ENCODE data around the gene IKZF1. TPM values are rescaled to one million over a fixed set of nuclear protein-coding genes. Genes with fewer than 3 reads are reported as not detected.
"Not testable (repeated sequence)": the region's sequence is repeated elsewhere in the genome, so short reads cannot be mapped to it uniquely, and the experiment has no call there.

The IKZF1 gene
- total RNA-seq, 1 donor from 2014 or later: 40.9 TPM

DNA sequence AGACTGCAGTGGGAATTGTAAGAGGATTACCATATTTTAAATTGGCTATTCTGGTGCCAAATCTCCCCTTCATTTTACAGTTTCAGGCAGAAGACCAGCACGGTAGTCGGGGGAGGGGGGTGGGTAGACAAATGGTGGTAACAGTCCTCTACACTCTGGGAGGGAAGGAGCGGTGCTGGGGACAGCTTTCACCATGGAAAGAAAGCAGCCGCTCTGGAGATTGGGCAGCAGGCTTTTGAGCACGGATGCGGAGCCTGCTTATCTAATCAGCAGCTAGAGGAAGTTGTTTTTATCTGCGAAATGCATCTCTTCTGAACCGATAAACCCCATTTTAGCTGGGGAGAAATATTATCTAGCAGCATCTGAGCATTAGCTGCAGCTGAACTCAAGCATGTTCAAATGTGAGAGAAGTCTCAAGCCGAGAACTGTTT is 28.7 kb downstream of the IKZF1 start:
- peak; percentile 28 for DNase-seq (ENCODE audit: low spot score)

- DNase-seq (ENCODE audit: low spot score): no peak
These were observed 30.0 kb downstream of the IKZF1 start for GRCh38 chr7:50334341-50334994.

DNA sequence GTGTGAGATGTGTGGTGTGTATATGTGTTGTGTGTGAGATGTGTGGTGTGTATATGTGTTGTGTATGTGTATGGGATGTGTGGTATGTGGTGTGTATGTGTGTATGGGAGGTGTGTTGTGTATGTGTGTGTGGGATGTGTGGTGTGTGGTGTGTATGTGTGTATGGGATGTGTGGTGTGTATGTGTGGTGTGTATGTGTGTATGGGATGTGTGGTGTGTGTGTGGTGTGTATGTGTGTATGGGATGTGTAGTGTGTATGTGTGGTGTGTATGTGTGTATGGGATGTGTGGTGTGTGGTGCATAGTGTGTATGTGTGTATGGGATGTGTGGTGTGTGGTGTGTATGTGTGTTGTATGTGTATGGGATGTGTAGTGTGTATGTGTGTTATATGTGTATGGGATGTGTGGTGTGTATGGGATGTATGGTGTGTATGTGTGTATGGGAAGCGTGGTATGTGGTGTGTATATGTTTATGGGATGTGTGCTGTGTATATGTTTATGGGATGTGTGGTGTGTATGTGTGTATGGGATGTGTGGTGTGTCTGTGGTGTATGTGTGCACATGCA is 30.8 kb downstream of the IKZF1 start:
- no peak for DNase-seq (ENCODE audit: low spot score)

- DNase-seq (ENCODE audit: low spot score): no peak
These were observed 31.6 kb downstream of the IKZF1 start for GRCh38 chr7:50335795-50336754.

DNA sequence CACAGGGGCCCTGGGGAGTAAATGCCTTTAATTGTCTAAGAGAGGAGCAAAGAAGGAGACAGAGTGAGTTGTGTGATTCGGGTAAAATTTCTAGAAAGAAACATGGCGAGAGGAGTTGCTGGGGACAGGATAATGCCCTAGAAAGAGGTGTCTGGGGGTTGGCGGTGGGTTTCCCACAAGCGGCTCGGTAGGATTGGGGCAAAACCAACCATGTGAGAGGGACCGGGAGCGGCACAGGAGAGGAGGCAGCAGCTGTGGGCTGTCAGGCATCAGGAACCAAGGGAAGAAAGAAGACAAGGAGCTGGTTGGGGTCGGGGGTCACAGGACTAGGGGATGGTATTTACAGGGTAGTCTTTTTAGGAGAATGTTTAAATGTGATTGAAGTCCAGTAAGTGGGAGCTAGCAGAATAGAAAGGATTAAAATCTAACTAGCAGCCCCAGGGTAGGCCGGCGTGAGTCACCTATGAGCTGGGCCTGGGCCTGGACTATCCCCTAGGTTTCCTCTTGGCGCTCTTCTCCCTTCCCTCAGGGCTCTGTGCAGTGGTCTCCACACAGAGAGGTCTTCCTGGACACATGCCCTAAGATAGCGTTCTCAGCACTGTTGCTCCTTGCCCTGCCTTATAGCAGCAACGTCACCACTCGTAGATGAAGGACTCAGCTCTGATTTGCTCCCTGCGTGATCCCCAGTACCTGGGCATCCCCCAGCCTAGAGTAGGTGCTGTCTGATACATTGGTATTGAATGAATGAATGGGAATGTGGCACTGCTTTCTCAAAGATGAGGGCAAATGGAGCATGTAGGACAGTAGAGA is 32.6 kb downstream of the IKZF1 start:
- no peak for DNase-seq (ENCODE audit: low spot score)

DNA sequence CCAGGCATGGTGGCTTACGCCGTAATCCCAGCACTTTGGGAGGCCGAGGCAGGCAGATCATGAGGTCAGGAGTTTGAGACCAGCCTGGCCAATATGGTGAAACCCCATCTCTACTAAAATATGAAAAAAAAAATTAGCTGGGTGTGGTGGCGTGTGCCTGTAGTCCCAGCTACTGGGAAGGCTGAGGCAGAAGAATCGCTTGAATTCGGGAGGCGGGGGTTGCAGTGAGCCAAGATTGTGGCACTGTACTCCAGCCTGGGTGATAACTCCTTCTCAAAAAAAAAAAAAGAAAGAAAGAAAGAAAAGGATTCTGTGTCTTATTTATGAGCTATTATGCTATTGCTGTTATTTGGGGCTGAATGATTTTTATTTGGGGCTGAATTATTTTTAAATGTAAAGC is 35.0 kb downstream of the IKZF1 start:
- DNase-seq (ENCODE audit: low spot score): not testable (repeated sequence)

DNA sequence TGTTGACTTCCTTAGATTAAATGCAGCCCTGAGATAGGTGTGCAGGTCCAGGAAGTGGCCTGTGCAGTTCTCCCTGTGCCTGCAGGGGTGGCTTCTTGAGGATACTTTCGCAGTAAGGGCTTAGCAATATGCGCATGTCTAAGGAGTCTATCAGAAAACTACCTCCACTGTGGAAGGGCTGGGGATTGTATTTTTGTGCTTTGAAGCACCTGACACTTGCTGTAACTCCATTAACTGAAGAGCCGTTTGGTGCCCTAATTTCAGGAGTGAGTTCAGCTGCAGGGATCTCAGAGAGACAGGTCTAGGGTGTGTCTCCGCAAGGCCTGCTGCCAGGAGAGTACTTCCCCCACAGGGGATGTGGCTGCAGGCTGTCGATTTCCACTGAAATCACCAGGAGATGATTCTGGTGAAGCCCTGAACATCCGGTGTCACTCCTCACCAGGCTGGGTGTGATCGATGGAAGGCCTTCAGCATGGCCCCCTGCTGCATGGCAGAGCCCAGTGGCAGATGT is 35.5 kb downstream of the IKZF1 start:
- no peak for DNase-seq (ENCODE audit: low spot score)

GRCh38 chr7:50341724-50342123 is 37.2 kb downstream of the IKZF1 start:
- DNase-seq (ENCODE audit: low spot score): no peak

DNA sequence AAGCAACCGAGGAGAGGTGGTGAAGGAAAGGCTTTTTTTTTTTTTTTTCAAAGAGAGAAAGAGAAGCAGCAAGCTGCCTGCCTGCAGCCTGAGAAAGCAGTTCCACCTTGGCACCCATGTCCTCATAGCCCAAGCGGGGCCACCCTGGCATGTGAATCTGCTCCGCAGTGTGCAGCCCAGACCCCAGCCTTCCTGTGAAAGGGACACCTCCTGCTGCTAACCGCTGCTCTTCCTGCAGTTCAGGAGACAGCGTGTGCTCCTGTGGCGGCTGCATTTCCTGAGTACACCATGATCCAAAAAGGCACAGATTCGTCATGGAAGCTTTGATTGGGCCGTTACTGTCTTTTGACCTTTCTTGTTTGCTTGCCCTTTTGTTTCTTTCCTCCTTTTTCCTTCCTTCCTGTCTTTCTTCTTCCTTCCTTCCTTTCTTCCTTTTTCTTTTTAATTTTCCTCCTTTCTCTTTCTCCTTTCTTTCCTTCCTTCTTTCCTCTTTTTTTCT is 38.1 kb downstream of the IKZF1 start:
- no peak for DNase-seq (ENCODE audit: low spot score)

DNA sequence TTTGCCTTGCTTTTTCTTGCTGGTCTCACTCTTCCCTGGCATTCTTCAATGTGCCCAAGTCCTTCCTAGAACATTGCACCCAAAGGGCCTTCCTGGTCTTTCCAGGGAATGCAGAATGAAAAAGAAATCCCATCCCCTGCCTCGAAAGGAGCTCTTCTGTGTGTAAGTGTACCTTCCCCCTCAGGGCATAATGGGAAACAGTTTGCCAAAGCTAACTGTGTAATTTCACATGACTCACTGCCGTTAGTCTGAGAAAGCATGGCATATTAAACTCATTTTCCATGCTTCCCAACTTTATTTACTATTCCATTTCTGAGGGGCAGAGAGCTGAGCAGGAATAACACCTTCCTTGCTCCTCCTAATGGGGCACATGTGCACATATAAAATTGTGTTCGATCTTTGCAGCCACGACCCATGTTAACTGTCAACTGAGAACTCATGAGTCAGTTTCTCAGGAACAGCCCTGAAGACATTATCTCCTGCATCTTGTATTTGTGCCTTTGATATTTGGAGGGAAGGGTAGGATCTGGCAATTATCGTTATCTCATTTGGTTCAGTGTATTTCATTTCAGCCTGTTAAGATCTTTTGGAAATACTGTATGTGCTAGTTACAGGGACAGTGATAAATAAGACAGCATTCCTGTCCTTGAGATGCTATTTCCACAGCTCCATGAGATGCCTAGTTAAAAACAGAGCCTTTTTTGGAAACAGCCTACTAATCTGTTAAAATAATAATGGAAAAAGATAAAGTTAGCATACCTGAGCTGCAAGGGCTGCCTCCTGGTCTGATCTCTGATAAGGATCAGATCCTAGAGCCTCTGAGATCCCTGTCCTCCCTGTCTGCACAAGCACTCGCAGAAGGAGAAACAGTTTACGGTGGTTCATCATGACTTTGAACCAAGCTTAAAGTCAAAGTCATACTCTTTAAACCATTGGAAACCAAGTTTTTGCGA is 42.3 kb downstream of the IKZF1 start:
- peak; percentile 5 for DNase-seq (ENCODE audit: low spot score)

GRCh38 chr7:50347693-50348092 is 43.2 kb downstream of the IKZF1 start:
- no peak for DNase-seq (ENCODE audit: low spot score)

GRCh38 chr7:50348469-50349162 is 44.1 kb downstream of the IKZF1 start:
- no peak for DNase-seq (ENCODE audit: low spot score)

- DNase-seq (ENCODE audit: low spot score): no peak
These were observed 44.9 kb downstream of the IKZF1 start for GRCh38 chr7:50349399-50349798.

DNA sequence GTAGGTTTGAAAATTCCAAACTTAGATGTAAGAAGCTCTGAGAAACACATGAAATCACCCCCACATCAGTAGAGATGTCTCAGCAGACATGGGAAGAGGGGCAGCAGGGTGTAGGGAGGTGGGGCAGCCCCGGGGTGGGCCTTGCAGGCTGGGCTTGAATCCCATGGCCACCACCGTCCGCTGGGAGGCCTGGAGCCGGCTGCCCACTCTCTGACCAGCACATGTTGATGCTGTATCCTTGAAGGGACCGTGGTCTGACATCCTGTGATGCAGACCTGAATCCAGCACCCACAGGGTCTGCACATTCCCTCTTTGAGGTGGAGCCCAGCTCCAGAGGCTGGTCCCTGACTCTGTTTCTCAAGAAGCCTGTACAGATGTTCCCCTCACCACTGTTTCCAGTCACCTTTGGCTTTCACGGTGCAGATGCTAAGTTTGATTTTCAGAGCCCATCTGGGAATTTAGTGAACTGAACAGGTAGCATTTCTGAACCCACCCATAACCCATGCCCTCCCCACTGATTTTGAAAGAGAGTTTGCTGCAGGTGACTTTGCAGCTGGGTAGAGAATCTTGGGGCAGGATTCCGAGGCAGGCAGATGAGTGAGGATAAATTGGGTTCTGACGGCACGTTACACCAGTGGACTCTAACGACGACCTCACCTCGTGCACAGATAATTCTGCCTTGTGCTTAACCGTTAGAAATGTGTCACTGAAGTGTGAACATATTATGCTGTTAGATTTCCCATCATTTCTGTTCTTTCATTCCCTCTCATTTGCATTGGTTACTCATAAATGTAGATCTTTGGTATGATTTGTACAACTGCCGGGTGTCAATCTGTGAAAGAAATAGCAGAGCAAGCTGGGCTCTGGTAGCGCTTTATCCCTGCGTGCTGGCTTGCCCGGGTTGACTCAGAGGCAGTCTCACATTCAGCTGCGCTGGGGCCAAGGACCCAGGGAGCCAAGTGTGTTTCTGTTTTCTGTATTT is 45.7 kb downstream of the IKZF1 start:
- DNase-seq (ENCODE audit: low spot score): no peak

DNA sequence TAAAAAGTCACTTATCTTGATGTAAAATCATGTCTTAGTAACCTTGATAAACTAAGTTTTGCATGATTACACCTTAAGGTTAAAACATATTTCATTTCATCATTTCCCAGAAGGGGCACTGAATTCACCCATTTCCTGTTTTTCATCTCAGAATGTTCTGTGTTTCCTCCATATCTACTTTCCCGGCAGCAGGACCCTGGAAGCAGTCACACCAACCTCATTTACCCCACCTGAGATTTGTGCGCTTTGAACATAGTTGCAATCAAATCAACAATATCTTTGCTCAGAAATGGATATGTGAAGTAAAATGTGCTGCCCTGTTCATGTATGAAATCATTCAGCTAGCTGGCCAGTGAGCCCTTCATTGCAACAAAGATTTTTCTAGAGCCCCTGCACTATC is 46.8 kb downstream of the IKZF1 start:
- no peak for DNase-seq (ENCODE audit: low spot score)

DNA sequence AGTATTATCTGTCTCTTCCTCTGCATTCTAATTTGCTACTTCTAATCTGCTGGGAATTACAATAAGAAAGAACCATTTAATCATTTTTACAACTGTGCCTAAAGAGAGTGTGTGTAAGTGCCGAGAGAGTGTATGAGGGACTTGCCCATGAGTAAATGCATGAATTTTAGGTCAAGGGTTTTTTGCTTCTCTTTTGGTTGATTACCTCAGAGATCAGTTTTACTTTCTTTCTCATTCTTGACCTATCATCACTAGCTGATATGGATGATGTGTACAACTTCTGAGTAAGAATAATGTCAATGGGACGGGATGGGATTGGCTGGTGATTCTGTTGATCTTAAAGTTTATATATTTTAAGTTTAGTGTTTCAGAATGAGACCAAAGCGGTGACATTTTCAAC is 47.8 kb downstream of the IKZF1 start:
- no peak for DNase-seq (ENCODE audit: low spot score)

DNA sequence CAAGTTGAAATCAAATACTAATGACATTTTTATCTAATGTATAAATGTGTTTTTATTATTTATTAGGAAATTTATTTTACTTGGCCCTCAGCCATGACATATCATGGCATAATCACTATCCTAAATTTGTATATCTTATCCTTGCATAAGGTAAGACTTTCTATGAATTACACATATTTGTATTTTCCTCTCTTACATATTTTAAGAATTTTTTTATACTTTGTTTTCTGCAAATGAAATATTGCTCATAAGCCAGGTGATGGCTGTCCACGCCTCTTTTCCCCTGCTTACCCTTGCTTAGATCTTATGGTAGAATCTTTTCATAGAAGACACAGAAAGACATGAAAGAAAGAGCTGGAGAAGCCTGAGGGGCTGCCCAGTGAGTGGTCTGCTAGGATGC is 48.2 kb downstream of the IKZF1 start:
- no peak for DNase-seq (ENCODE audit: low spot score)

DNA sequence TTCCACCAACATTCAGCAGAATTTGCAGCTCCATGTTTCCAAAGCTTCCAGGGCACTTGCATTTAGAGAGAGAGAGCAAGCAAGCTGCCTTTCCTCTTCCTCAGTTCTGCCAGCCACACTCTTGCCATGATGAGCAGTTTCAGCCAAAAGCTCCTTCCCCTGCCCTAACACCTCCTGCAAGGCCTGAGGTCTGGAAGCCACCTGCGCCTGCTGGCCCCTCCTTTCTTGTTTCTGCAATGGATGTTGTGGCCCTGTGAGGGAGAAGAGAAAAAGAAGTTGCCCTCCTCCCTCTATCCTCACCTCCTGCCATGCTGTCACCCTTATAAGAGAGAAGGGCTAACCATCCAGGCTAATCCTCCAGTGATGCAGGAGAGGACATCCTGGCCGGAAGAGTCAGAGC is 48.7 kb downstream of the IKZF1 start:
- no peak for DNase-seq (ENCODE audit: low spot score)
